Hepatocyte (in vitro differentiated cells): ENCODE data around the gene TTLL9. TPM values are rescaled to one million over a fixed set of nuclear protein-coding genes. Genes with fewer than 3 reads are reported as not detected.

Source experiments
- DNase-seq: peaks from one replicate; pipeline ENCODE4 v3.0.0-alpha.2; 2016; ENCODE audit warnings: low spot score
- H2AFZ ChIP-seq: fragments of 200-600 bp; sonication (generic); 2 replicates; pipeline ENCODE4 v1.6.0; 2016; ENCODE audit warnings: antibody characterized with exemption, mild to moderate bottlenecking
- H3K27ac ChIP-seq: fragments of 200-600 bp; sonication (generic); 2 replicates; pipeline ENCODE4 v1.5.1; 2016; ENCODE audit warnings: mild to moderate bottlenecking
- H3K27me3 ChIP-seq: fragments of 200-600 bp; sonication (generic); 2 replicates; pipeline ENCODE4 v1.6.1; 2016
- H3K36me3 ChIP-seq: fragments of 200-600 bp; sonication (generic); replicated peaks from 2 replicates; pipeline ENCODE4 v1.5.1; 2016; ENCODE audit warnings: low read depth; ENCODE audit not compliant: insufficient read depth
- H3K4me1 ChIP-seq: fragments of 200-600 bp; sonication (generic); 2 replicates; pipeline ENCODE4 v1.5.1; 2016; ENCODE audit warnings: mild to moderate bottlenecking, moderate library complexity; ENCODE audit not compliant: insufficient read depth
- H3K4me2 ChIP-seq: fragments of 200-600 bp; sonication (generic); 2 replicates; pipeline ENCODE4 v1.6.0; 2016
- H3K4me3 ChIP-seq: fragments of 200-600 bp; sonication (generic); 2 replicates; pipeline ENCODE4 v1.5.1; 2016; ENCODE audit warnings: mild to moderate bottlenecking
- H3K79me2 ChIP-seq: fragments of 200-600 bp; sonication (generic); 2 replicates; pipeline ENCODE4 v1.6.0; 2017; ENCODE audit warnings: mild to moderate bottlenecking
- H3K9me2 ChIP-seq: fragments of 200-600 bp; sonication (generic); replicated peaks from 2 replicates; pipeline ENCODE4 v1.6.0; 2017; ENCODE audit warnings: mild to moderate bottlenecking; ENCODE audit not compliant: insufficient read depth
- H3K9me3 ChIP-seq: fragments of 200-600 bp; sonication (generic); 2 replicates; pipeline ENCODE4 v1.5.1; 2016; ENCODE audit warnings: low read depth, mild to moderate bottlenecking
- H4K20me1 ChIP-seq: fragments of 200-600 bp; sonication (generic); 2 replicates; pipeline ENCODE4 v1.6.0; 2016; ENCODE audit warnings: mild to moderate bottlenecking; ENCODE audit not compliant: insufficient read depth, poor library complexity, severe bottlenecking
- CTCF ChIP-seq: fragments of 200-600 bp; sonication (generic); IDR thresholded peaks from 2 replicates; pipeline ENCODE4 v1.5.1; 2016; ENCODE audit warnings: antibody characterized with exemption, mild to moderate bottlenecking; ENCODE audit not compliant: poor library complexity
- EZH2 ChIP-seq: fragments of 200-600 bp; sonication (generic); IDR thresholded peaks from 2 replicates; pipeline ENCODE4 v1.6.1; 2016; ENCODE audit warnings: antibody characterized with exemption, mild to moderate bottlenecking, borderline replicate concordance
- EZH2phosphoT487 ChIP-seq: fragments of 200-600 bp; sonication (generic); IDR thresholded peaks from one replicate; pipeline ENCODE4 v1.6.1; 2018; ENCODE audit warnings: antibody characterized with exemption, mild to moderate bottlenecking, low read depth, moderate library complexity; ENCODE audit not compliant: unreplicated experiment, severe bottlenecking
- WGBS: methylation state at CpG from one replicate; pipeline ENCODE4 v1.1.6; 2016; ENCODE audit warnings: low lambda C conversion rate; ENCODE audit errors: missing lambda C conversion rate; 5-methylcytosine and 5-hydroxymethylcytosine counted together
- polyA plus RNA-seq: library from polyadenylated mRNA; unstranded; fragments of >200 nt; fragmentation: Nextera tagmentation; extraction: Ambion mirVana; gene quantifications from 2 replicates; pipeline ENCODE4 v1.2.1, GENCODE V29; 2016
- total RNA-seq: library from RNA; depleted of rRNA; stranded (reverse); fragments of >200 nt; gene quantifications from 2 replicates; pipeline ENCODE4 v1.2.3, GENCODE V29; 2014

TTLL9 gene
- total and polyA plus RNA-seq, 2 experiments from 2014 or later, result 0.18 TPM; not detected in 1

GRCh38 chr20:31934968-31935764 is 64.7 kb downstream of the TTLL9 start:
- 72% methylated on average over 8 of the region's 8 CpGs for WGBS
- Histone ChIP-seq H3K4me1 (no peaks in the 10 kb centered on the region), H3K27me3 (no peaks in the 10 kb centered on the region), H4K20me1 (no peaks in the 10 kb centered on the region), H3K9me2 (no peaks in the 10 kb centered on the region), H3K36me3 (no peaks in the 10 kb centered on the region), H2AFZ (no peak overlapping the region), H3K9me3 (no peaks in the 10 kb centered on the region), H3K4me2 (no peak overlapping the region), H3K4me3 (no peak overlapping the region), H3K27ac (no peak overlapping the region), H3K79me2 (no peaks in the 10 kb centered on the region)
- TF ChIP-seq EZH2, result no peak
- TF ChIP-seq EZH2phosphoT487, result no peak
- TF ChIP-seq CTCF, result no peak
- DNase-seq, result no peak

- no peak overlapping the region for H3K4me3 ChIP-seq
- no peak overlapping the region for H2AFZ ChIP-seq
- TF ChIP-seq CTCF, result no peak
Observed at GRCh38 chr20:31936420-31936819, 66.0 kb downstream of the TTLL9 start.

DNA sequence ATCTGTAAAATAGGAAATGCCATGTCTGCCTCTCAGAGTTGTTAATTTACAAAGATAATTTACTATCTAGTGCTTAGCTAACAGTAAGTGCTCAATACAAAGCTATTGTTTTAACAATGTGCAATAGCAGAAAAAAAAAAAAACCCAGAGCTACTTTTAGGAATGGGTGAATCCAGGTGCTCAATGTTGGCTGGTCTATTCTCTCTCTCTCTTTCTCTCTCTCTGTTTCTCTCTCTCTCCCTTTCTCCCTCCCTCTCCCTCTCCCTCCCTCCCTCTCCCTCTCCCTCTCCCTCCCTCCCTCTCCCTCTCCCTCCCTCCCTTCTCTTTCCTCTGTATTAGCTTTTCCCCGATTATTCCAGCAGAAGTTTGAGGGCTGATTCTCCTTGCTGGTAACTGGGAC is 67.4 kb downstream of the TTLL9 start:
- TF ChIP-seq EZH2, result no peak
- no peak for TF ChIP-seq CTCF
- no peak for TF ChIP-seq EZH2phosphoT487
- Histone ChIP-seq H3K9me2 (no peaks in the 10 kb centered on the region), H3K4me1 (no peaks in the 10 kb centered on the region), H3K4me2 (no peak overlapping the region), H4K20me1 (no peaks in the 10 kb centered on the region), H3K4me3 (no peak overlapping the region), H2AFZ (no peak overlapping the region), H3K27me3 (no peaks in the 10 kb centered on the region), H3K9me3 (no peaks in the 10 kb centered on the region), H3K27ac (no peak overlapping the region), H3K79me2 (no peaks in the 10 kb centered on the region), H3K36me3 (no peaks in the 10 kb centered on the region)
- DNase-seq, result no peak
- 64% methylated on average over 1 of the region's 1 CpG for WGBS

More at GRCh38 chr20:31936420-31936819, 66.0 kb downstream of the TTLL9 start:
- no peak for DNase-seq
- H4K20me1 ChIP-seq, result no peaks in the 10 kb centered on the region
- WGBS, result 78% methylated on average over 4 of the region's 4 CpGs
- H3K9me3 ChIP-seq, result no peaks in the 10 kb centered on the region
- H3K9me2 ChIP-seq, result no peaks in the 10 kb centered on the region
- H3K4me1 ChIP-seq, result no peaks in the 10 kb centered on the region
- no peaks in the 10 kb centered on the region for H3K27me3 ChIP-seq
- no peaks in the 10 kb centered on the region for H3K36me3 ChIP-seq
- H3K4me2 ChIP-seq, result no peak overlapping the region
- no peak overlapping the region for H3K27ac ChIP-seq
- H3K79me2 ChIP-seq, result no peaks in the 10 kb centered on the region
